Keratinocyte (primary cell): ENCODE measurements around the gene DSTN. TPM values are rescaled to one million over a fixed set of nuclear protein-coding genes. Genes with fewer than 3 reads are reported as not detected.

Source experiments
- DNase-seq: peaks from one replicate; pipeline ENCODE4 v3.0.0-alpha.2; 2011; ENCODE audit warnings: low read depth, missing footprints, low spot score
- FAIRE-seq: peaks from 2 replicates; lab custom pipeline; 2011; peaks lifted over from hg19 to GRCh38; lab: Jason Lieb, UNC
- H2AFZ ChIP-seq: 2 replicates; pipeline ENCODE4 v1.6.0; 2012; ENCODE audit warnings: low read length, control low read depth, inconsistent platforms; ENCODE audit not compliant: control insufficient read depth
- H3K27ac ChIP-seq: 2 replicates; pipeline ENCODE4 v1.5.1; 2011; ENCODE audit warnings: low read length; ENCODE audit not compliant: control insufficient read depth, insufficient read depth
- H3K27me3 ChIP-seq: 3 replicates; pipeline ENCODE4 v1.6.0; 2011; ENCODE audit warnings: low read length; ENCODE audit not compliant: control insufficient read depth, insufficient read depth; ENCODE audit errors: extremely low read depth
- H3K36me3 ChIP-seq, 2 experiments: 2 replicates in 1 of 2; 3 replicates in 1 of 2; pipeline ENCODE4 v1.5.1; 2011; ENCODE audit warnings: low read length in 2 of 2, mild to moderate bottlenecking in 1 of 2; ENCODE audit not compliant: control insufficient read depth in 2 of 2, insufficient read depth in 2 of 2; ENCODE audit errors: extremely low read depth in 1 of 2
- H3K4me1 ChIP-seq: 3 replicates; pipeline ENCODE4 v1.5.1; 2011; ENCODE audit warnings: low read length; ENCODE audit not compliant: control insufficient read depth, insufficient read depth; ENCODE audit errors: extremely low read depth
- H3K4me2 ChIP-seq: 3 replicates; pipeline ENCODE4 v1.6.0; 2011; ENCODE audit warnings: low read depth, low read length; ENCODE audit not compliant: control insufficient read depth, insufficient read depth; ENCODE audit errors: extremely low read depth
- H3K4me3 ChIP-seq, 3 experiments: fragments of 200-600 bp in 1 of 3; sonication (generic) in 1 of 3; 2 replicates in 2 of 3; 3 replicates in 1 of 3; pipeline ENCODE4 v1.5.1; 2011 to 2016; ENCODE audit warnings: low read length in 3 of 3, mild to moderate bottlenecking in 3 of 3, control low read depth in 2 of 3, inconsistent platforms in 1 of 3, low read depth in 1 of 3, mixed read lengths in 1 of 3, mixed run types in 1 of 3, moderate library complexity in 1 of 3; ENCODE audit not compliant: control insufficient read depth in 2 of 3, insufficient read depth in 2 of 3; ENCODE audit errors: extremely low read depth in 1 of 3
- H3K79me2 ChIP-seq: 2 replicates; pipeline ENCODE4 v1.6.0; 2012; ENCODE audit warnings: low read length; ENCODE audit not compliant: control insufficient read depth, insufficient read depth
- H3K9ac ChIP-seq: 3 replicates; pipeline ENCODE4 v1.6.0; 2011; ENCODE audit warnings: low read length; ENCODE audit not compliant: control insufficient read depth, insufficient read depth; ENCODE audit errors: extremely low read depth
- H3K9me1 ChIP-seq: 3 replicates; pipeline ENCODE4 v1.6.0; 2011; ENCODE audit warnings: low read length; ENCODE audit not compliant: control insufficient read depth, insufficient read depth; ENCODE audit errors: extremely low read depth
- H3K9me3 ChIP-seq: 2 replicates; pipeline ENCODE4 v1.5.1; 2012; ENCODE audit warnings: low read depth, low read length; ENCODE audit not compliant: control insufficient read depth
- H4K20me1 ChIP-seq: 3 replicates; pipeline ENCODE4 v1.6.0; 2011; ENCODE audit warnings: low read length; ENCODE audit not compliant: control insufficient read depth, insufficient read depth; ENCODE audit errors: extremely low read depth
- EZH2 ChIP-seq: IDR thresholded peaks from one replicate; pipeline ENCODE4 v1.6.1; 2012; ENCODE audit warnings: inconsistent platforms, mild to moderate bottlenecking, low read length, moderate library complexity
- dilution Hi-C: fragments of 300-500 bp; cut with MboI; formaldehyde crosslinking; loops from one replicate; pipeline ENCODE4 v1.7.0; 2020; ENCODE audit warnings: low sequenced_read_pairs; ENCODE audit not compliant: extremely low pct_ligation_motif_present
- polyA plus RNA-seq, 5 experiments: library from polyadenylated mRNA; depleted of rRNA in 3 of 5; stranded (reverse) in 3 of 5; stranded (forward) in 1 of 5; unstranded in 1 of 5; fragments of >200 nt; gene quantifications; 1 replicate in 1 of 5; 2 replicates in 3 of 5; 3 replicates in 1 of 5; pipeline versions ENCODE4 v1.2.1 to v1.2.3, GENCODE V29; 2011 to 2012; ENCODE audit warnings: missing spikeins in 2 of 5, low read depth in 1 of 5, low replicate concordance in 1 of 5
- TF ChIP-seq, protein P1 (sequence below), 3 experiments: IDR thresholded peaks in 1 of 3; conservative IDR thresholded peaks in 1 of 3; optimal IDR thresholded peaks in 1 of 3; 2 replicates in 2 of 3; 3 replicates in 1 of 3; pipeline versions ENCODE3 to v1.5.1; 2011; ENCODE audit warnings: low read length in 3 of 3, mild to moderate bottlenecking in 3 of 3, moderate library complexity in 2 of 3, control low read depth in 1 of 3, inconsistent platforms in 1 of 3; ENCODE audit not compliant: insufficient read depth in 2 of 3; ENCODE audit errors: extremely low read depth in 1 of 3

The DSTN gene
- polyA plus RNA-seq, 1 donor (not counting 4 experiments of a cell fraction or from before 2014, with no cell fraction given): 288 TPM

DNA sequence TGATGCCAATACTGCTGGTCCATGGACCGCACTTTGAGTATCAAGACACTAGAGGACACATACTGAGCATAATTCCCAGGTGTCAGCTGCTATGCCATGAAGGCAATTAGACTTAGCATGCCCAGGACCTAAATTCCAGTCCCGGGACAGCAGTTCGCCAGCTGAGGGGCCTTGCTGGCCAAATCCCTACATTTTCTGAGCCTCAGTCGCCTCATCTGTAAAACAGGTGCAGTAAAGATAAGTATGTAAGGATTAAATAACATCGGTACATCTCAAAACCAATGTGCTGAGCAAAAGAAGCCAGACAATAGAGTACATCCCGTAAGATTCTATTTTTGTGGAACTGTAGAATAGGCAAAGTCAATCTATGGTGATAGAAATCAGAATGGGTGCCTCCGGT is 39.7 kb upstream of the DSTN start:
- DNase-seq (no peak), FAIRE-seq (no peak)
- peaks cover 3% of the 10 kb centered on the region for H3K4me1 ChIP-seq
- H3K9ac ChIP-seq: no peak overlapping the region
- no peak overlapping the region for H3K27ac ChIP-seq
- H3K27me3 ChIP-seq: no peaks in the 10 kb centered on the region
- TF ChIP-seq, protein P1, sequence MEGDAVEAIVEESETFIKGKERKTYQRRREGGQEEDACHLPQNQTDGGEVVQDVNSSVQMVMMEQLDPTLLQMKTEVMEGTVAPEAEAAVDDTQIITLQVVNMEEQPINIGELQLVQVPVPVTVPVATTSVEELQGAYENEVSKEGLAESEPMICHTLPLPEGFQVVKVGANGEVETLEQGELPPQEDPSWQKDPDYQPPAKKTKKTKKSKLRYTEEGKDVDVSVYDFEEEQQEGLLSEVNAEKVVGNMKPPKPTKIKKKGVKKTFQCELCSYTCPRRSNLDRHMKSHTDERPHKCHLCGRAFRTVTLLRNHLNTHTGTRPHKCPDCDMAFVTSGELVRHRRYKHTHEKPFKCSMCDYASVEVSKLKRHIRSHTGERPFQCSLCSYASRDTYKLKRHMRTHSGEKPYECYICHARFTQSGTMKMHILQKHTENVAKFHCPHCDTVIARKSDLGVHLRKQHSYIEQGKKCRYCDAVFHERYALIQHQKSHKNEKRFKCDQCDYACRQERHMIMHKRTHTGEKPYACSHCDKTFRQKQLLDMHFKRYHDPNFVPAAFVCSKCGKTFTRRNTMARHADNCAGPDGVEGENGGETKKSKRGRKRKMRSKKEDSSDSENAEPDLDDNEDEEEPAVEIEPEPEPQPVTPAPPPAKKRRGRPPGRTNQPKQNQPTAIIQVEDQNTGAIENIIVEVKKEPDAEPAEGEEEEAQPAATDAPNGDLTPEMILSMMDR (optimal IDR thresholded peaks at IDR 0.05 in 1 of 3, IDR thresholded peaks at IDR 0.05 in 1 of 3, conservative IDR thresholded peaks at IDR 0.05 in 1 of 3; ENCODE audit: extremely low read depth in 1 of 3, insufficient read depth in 2 of 3, low read length in 3 of 3): no peak
- no peak for TF ChIP-seq EZH2
- no peaks in the 10 kb centered on the region for H3K79me2 ChIP-seq
- no peak overlapping the region for H3K4me3 ChIP-seq
- no peaks in the 10 kb centered on the region for H3K36me3 ChIP-seq
- dilution Hi-C loops: no loop called here
- no peak overlapping the region for H3K4me2 ChIP-seq
- H3K9me3 ChIP-seq: no peaks in the 10 kb centered on the region
- no peaks in the 10 kb centered on the region for H3K9me1 ChIP-seq
- no peak overlapping the region for H2AFZ ChIP-seq
- H4K20me1 ChIP-seq: no peaks in the 10 kb centered on the region

DNA sequence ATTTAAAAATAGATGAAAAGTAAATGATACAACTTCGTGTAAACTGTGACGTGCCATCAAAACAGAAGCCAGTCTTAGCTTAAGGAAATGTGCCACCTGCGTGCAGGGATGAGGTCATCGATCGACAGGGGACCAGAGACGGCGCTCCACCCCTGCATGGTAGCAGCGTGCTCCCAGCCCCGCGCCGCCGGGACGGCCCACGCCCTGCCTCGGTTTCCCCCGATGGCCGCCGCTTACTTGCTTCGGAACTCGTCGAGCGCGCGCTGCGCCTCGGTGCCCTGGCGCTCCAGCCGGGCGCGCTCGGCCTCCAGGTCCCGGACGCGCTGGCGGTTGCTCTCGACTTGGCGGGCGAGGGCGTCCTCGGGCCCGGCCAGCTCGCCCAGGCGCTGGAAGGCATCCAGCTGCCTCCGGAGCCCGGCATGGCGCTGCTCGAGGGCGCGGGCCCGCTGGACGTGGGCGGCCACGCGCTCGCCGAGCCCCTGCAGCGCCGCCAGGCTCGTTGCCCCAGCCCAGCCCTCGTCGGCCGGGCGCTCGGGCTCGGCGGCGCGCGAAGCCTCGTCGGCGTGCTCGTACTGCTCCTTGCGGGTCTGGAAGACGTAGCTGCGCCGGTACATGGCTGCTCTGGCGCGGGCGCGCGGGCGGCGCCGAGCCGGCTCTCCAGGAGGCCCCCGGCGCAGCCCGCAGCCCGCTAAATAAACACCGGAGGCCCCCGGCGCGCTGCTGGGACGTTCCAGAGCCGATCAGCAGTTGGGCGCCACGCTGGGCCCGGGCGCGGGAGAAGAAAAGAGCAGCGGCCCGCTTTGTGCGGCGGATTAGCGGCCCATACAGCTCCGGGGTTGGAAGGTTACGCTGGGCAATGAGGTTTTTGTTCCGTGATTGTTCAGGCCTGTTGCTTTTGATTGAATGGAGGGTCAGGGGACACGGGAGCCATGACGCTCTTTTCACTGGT is 38.9 kb upstream of the DSTN start, which contains the start of gene BFSP1:
TSS of gene BFSP1 (minus strand) at position 664 of the 949 bp plus-strand sequence. CDS start at position 614, 50 bp downstream.
- peaks cover 3% of the 10 kb centered on the region for H3K4me1 ChIP-seq
- peak within 1 kb of the TSS; percentile 72 for H3K4me2 ChIP-seq
- H3K9me3 ChIP-seq: no peaks in the 10 kb centered on the region
- dilution Hi-C loops: no loop called here
- no peaks in the 10 kb centered on the region for H3K36me3 ChIP-seq
- peak within 1 kb of the TSS; percentile 75 for H2AFZ ChIP-seq
- TF ChIP-seq, protein P1 (optimal IDR thresholded peaks at IDR 0.05 in 1 of 3, IDR thresholded peaks at IDR 0.05 in 1 of 3, conservative IDR thresholded peaks at IDR 0.05 in 1 of 3; ENCODE audit: extremely low read depth in 1 of 3, insufficient read depth in 2 of 3, low read length in 3 of 3): no peak
- TF ChIP-seq EZH2: no peak
- no peak within 1 kb of the TSS for H3K27ac ChIP-seq
- DNase-seq (no peak), FAIRE-seq (no peak)
- no peaks in the 10 kb centered on the region for H4K20me1 ChIP-seq
- peak within 1 kb of the TSS; percentile 69 for H3K9ac ChIP-seq
- no peaks in the 10 kb centered on the region for H3K27me3 ChIP-seq
- no peaks in the 10 kb centered on the region for H3K79me2 ChIP-seq
- peak within 1 kb of the TSS; percentile 32 to 46 (median 41) for H3K4me3 ChIP-seq
- H3K9me1 ChIP-seq: no peaks in the 10 kb centered on the region
